Lower lobe of right lung (tissue), 2 donors: ENCODE data around the gene NDUFAF8. TPM values are rescaled to one million over a fixed set of nuclear protein-coding genes. Genes with fewer than 3 reads are reported as not detected.

Experiments
- ATAC-seq, 2 donors: fragments of 200-7000 bp; cut with Tn5 transposase; one replicate each; pipeline ENCODE4 v1.9.1; 2020 to 2022; ENCODE audit warnings: mild to moderate bottlenecking in 2 of 2, moderate library complexity in 2 of 2
- DNase-seq: peaks from one replicate; pipeline ENCODE4 v3.0.0-alpha.2; 2020
- H3K27ac ChIP-seq: fragments of 200-600 bp; one replicate; pipeline ENCODE4 v1.8.0; 2022
- H3K27me3 ChIP-seq: fragments of 200-600 bp; one replicate; pipeline ENCODE4 v1.8.0; 2022; ENCODE audit warnings: low read depth
- H3K36me3 ChIP-seq: fragments of 200-600 bp; one replicate; pipeline ENCODE4 v1.8.0; 2022; ENCODE audit warnings: mild to moderate bottlenecking
- H3K4me1 ChIP-seq: fragments of 200-600 bp; one replicate; pipeline ENCODE4 v1.8.0; 2022
- H3K4me3 ChIP-seq: fragments of 200-600 bp; one replicate; pipeline ENCODE4 v1.8.0; 2022; ENCODE audit warnings: mild to moderate bottlenecking
- H3K9me3 ChIP-seq: fragments of 200-600 bp; one replicate; pipeline ENCODE4 v1.8.0; 2022
- intact Hi-C: fragments of 100-400 bp; cut with DNase I; formaldehyde crosslinking; loops from one replicate; pipeline ENCODE4 v1.11.0; 2022
- total RNA-seq: library from RNA; stranded (reverse); fragmentation: NEBNext Ultra II Directional; extraction: Animal tissue kit (Norgen Biotek cat#: 25700); gene quantifications from one replicate; pipeline ENCODE4 v1.2.1, GENCODE V29; 2021
- TF ChIP-seq, protein P1 (sequence below): fragments of 200-600 bp; IDR thresholded peaks from one replicate; pipeline ENCODE4 v1.8.0; 2022; ENCODE audit warnings: antibody characterized with exemption, mild to moderate bottlenecking
- donor health status: DM: no; HTN: yes; CAD: no; lungs with severe emphysema.

The NDUFAF8 gene
- total RNA-seq, 1 donor from 2014 or later = 24.3 TPM

DNA sequence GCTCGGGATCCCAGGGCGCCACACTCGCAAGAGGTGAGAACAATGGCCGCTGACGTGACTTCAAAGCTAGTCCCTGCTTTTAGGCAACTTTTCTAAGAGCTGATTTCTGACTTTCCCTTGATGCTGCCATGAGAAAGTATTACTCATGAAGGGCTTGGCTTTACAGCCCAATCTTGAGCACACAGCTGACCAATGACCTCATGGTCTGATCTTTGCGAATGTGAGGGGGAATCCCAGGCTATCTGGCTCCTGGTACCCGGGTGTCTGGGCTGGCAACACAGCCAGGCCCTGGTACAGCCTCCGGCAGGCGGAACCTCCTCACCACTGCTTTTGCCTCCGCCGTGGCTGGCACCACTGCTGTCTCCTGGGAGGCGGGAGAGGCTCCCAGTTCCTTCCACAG lies 17.5 kb downstream of the NDUFAF8 start:
- TF ChIP-seq, protein P1, sequence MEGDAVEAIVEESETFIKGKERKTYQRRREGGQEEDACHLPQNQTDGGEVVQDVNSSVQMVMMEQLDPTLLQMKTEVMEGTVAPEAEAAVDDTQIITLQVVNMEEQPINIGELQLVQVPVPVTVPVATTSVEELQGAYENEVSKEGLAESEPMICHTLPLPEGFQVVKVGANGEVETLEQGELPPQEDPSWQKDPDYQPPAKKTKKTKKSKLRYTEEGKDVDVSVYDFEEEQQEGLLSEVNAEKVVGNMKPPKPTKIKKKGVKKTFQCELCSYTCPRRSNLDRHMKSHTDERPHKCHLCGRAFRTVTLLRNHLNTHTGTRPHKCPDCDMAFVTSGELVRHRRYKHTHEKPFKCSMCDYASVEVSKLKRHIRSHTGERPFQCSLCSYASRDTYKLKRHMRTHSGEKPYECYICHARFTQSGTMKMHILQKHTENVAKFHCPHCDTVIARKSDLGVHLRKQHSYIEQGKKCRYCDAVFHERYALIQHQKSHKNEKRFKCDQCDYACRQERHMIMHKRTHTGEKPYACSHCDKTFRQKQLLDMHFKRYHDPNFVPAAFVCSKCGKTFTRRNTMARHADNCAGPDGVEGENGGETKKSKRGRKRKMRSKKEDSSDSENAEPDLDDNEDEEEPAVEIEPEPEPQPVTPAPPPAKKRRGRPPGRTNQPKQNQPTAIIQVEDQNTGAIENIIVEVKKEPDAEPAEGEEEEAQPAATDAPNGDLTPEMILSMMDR = no peak
- no peak overlapping the region for H3K27ac ChIP-seq

DNA sequence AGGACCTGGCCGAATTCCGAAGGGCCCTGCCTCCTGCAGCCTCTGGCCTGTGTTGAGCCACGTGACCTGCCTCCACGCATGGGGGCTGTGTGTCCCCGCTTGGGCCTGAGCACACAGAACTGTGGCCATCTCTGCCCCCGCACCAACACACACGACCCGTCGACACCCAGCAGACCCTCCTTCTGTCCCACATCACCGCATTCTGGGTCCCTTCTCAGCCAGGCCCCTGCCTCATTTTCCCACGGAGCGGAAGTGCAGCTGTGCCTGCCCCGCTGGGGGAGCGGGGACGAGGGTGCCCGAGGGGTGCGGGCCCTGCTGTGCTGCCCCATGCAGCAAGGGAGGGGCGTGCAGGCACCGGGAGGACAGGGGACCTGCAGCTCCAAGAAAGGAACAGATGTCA lies 18.4 kb downstream of the NDUFAF8 start:
- TF ChIP-seq, protein P1 = no peak
- no peaks in the 10 kb centered on the region for H3K27me3 ChIP-seq
- intact Hi-C loops = no loop called here
- DNase-seq (no peak), ATAC-seq (no peak)
- H3K27ac ChIP-seq = no peak overlapping the region
- H3K36me3 ChIP-seq = peaks cover 62% of the 10 kb centered on the region
- H3K9me3 ChIP-seq = no peaks in the 10 kb centered on the region
- H3K4me3 ChIP-seq = no peak overlapping the region
- peaks cover 23% of the 10 kb centered on the region for H3K4me1 ChIP-seq

More for the DNA sequence above, 17.5 kb downstream of the NDUFAF8 start:
- peaks cover 62% of the 10 kb centered on the region for H3K36me3 ChIP-seq
- no peaks in the 10 kb centered on the region for H3K9me3 ChIP-seq
- peaks cover 23% of the 10 kb centered on the region for H3K4me1 ChIP-seq
- no peaks in the 10 kb centered on the region for H3K27me3 ChIP-seq
- DNase-seq (no peak), ATAC-seq (no peak)
- intact Hi-C loops = no loop called here
- no peak overlapping the region for H3K4me3 ChIP-seq

DNA sequence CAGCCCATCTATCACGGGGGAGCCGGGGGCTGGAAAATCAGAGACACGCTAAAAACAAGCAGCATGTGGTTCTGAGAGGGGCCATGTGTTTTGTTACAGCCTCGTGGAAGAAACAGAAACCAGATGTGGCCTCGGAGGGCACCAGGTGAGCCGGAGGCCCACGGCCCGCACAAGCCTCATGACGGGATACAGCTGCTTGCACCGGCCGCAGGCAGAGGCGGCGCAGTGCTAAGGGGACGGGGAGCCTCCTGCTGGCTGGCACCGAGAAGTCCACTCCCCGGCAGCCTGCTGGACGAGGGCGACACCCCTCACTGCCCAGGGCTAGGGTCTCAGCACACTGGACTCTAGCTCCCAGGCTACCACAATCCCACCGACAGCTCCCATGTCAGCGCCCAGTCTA lies 19.2 kb downstream of the NDUFAF8 start:
- DNase-seq (no peak), ATAC-seq (no peak)
- Histone ChIP-seq H3K4me3 (no peak overlapping the region), H3K4me1 (peaks cover 23% of the 10 kb centered on the region), H3K27me3 (no peaks in the 10 kb centered on the region), H3K36me3 (peaks cover 64% of the 10 kb centered on the region), H3K9me3 (no peaks in the 10 kb centered on the region), H3K27ac (no peak overlapping the region)
- TF ChIP-seq, protein P1 = no peak
- intact Hi-C loops = no loop called here

DNA sequence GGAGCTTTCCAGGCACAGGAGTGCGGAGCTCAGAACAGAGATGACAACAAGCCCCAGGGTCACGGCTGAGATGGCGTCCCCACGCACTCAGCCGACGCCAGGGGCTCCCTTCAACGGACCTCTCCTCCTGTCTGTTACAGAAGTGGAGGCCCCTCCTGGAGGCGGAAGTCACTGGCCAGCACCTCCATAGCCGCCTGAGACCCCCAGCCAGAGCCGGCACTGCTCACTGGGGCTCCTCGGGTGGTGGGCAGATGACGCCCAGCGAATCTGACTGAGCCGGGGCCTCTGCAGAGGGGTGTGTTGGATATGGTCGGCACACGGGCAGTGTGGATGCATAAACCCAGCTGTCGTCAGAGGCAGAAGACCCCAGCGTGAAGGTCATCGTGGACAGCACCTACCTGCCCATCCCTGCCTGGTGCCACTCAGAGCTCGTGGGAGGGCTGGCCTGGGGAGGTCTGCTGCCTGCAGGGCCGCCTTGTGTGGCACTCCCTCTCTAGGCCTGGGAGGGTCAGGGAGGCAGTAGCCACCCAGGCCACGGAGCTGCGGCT lies 20.0 kb downstream of the NDUFAF8 start:
- Histone ChIP-seq H3K9me3 (no peaks in the 10 kb centered on the region), H3K36me3 (peaks cover 72% of the 10 kb centered on the region), H3K27ac (no peak overlapping the region), H3K27me3 (no peaks in the 10 kb centered on the region), H3K4me1 (peaks cover 23% of the 10 kb centered on the region), H3K4me3 (no peak overlapping the region)
- intact Hi-C loops = no loop called here
- DNase-seq (no peak), ATAC-seq (no peak)
- TF ChIP-seq, protein P1 = no peak

DNA sequence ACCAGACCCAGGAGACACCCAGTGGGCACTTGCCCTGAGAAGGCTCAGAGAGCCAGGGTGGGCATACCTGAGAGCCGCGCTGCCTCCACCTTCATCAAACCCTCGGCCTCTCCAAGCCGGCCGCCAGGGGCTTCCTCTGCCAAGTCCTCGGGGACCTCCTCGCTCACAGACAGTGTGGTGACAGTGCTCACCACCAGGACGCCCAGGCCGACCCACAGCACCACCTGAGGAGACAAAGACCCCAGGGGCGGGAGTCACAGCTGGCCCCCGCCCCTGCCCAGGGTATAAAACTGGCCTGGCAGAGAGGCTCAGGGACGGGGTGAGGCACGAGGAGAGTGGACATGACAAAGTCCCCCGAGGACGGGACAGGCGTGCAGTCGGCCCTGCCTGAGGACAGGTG lies 21.1 kb downstream of the NDUFAF8 start:
- DNase-seq (no peak), ATAC-seq (no peak)
- TF ChIP-seq, protein P1 = no peak
- Histone ChIP-seq H3K9me3 (no peaks in the 10 kb centered on the region), H3K4me3 (no peak overlapping the region), H3K4me1 (peaks cover 13% of the 10 kb centered on the region), H3K27ac (no peak overlapping the region), H3K27me3 (no peaks in the 10 kb centered on the region), H3K36me3 (peaks cover 83% of the 10 kb centered on the region)
- intact Hi-C loops = no loop called here
